MCF 10A (cell line): ENCODE measurements around the gene AJUBA. TPM values are rescaled to one million over a fixed set of nuclear protein-coding genes. Genes with fewer than 3 reads are reported as not detected.

ENCODE experiments used
- BruUV-seq: library from RNA; stranded (reverse); fragments of 400-500 nt; replicated peaks from 2 replicates; lab custom pipeline; 2021; lab: Mats Ljungman, UMichigan
- CTCF ChIA-PET: fragments of 300-600 bp; sonication (Branson Sonifier 250); formaldehyde crosslinking; extraction: SDS; loops from one replicate; lab custom pipeline; 2021; ENCODE audit warnings: antibody characterized with exemption, inconsistent platforms; lab: Yijun Ruan, JAX
- POLR2A ChIA-PET: fragments of 300-600, 350-650 bp; sonication (Branson Sonifier 250); formaldehyde crosslinking; extraction: SDS; loops from one replicate; lab custom pipeline; 2020; ENCODE audit warnings: antibody characterized with exemption, inconsistent platforms; lab: Yijun Ruan, JAX
- DNase-seq: peaks from one replicate; pipeline ENCODE4 v3.0.0-alpha.2; 2018; ENCODE audit not compliant: unreplicated experiment
- H3K27ac Mint-ChIP-seq: one replicate; pipeline ENCODE4 v1.8.0; 2022; ENCODE audit warnings: mild to moderate bottlenecking, low read depth, mixed read lengths; ENCODE audit not compliant: unreplicated experiment
- H3K27me3 Mint-ChIP-seq: one replicate; pipeline ENCODE4 v1.8.0; 2022; ENCODE audit warnings: mixed read lengths; ENCODE audit not compliant: insufficient read depth, unreplicated experiment
- H3K36me3 Mint-ChIP-seq: one replicate; pipeline ENCODE4 v1.8.0; 2022; ENCODE audit warnings: mild to moderate bottlenecking, moderate library complexity, mixed read lengths; ENCODE audit not compliant: insufficient read depth, unreplicated experiment
- H3K4me1 Mint-ChIP-seq: one replicate; pipeline ENCODE4 v1.8.0; 2022; ENCODE audit warnings: mixed read lengths; ENCODE audit not compliant: insufficient read depth, unreplicated experiment
- H3K4me3 Mint-ChIP-seq: one replicate; pipeline ENCODE4 v1.8.0; 2022; ENCODE audit warnings: mild to moderate bottlenecking, moderate library complexity, mixed read lengths; ENCODE audit not compliant: unreplicated experiment
- H3K9me3 Mint-ChIP-seq: one replicate; pipeline ENCODE4 v1.8.0; 2022; ENCODE audit warnings: mixed read lengths; ENCODE audit not compliant: unreplicated experiment
- CTCF ChIP-seq: fragments of 200-600 bp; IDR thresholded peaks from one replicate; pipeline ENCODE4 v1.8.0; 2022; ENCODE audit warnings: antibody characterized with exemption, mild to moderate bottlenecking; ENCODE audit not compliant: unreplicated experiment
- intact Hi-C: fragments of 100-400 bp; cut with micrococcal nuclease; formaldehyde crosslinking; loops from 2 replicates; pipeline ENCODE4 v1.14.1; 2022
- total RNA-seq: library from RNA; stranded (reverse); gene quantifications from 2 replicates; pipeline ENCODE4 v1.2.3, GENCODE V29; 2022

Gene AJUBA
- total RNA-seq, 1 experiment from 2014 or later: 138 TPM

- H3K4me3 Mint-ChIP-seq: no peak overlapping the region
- no TSS peak for BruUV-seq
- peak; percentile 30 for DNase-seq
- POLR2A ChIA-PET: interaction anchor here (0.5 to 12.7 kb wide), 16 partner anchors 8 to 154 kb away, joined by 3 to 133 read pairs (median 8); partner anchors contain the start of genes ACIN1, C14orf119, CDH24 and HAUS4
- peaks cover 46% of the 10 kb centered on the region for H3K36me3 Mint-ChIP-seq
- intact Hi-C loops: no loop called here
- no peak for TF ChIP-seq CTCF
- H3K27me3 Mint-ChIP-seq: no peaks in the 10 kb centered on the region
- H3K9me3 Mint-ChIP-seq: no peaks in the 10 kb centered on the region
- CTCF ChIA-PET: interaction anchor here (1.1 to 3.3 kb wide), 9 partner anchors 8 to 98 kb away, joined by 3 to 25 read pairs (median 8); partner anchors contain the start of genes CDH24 and PRMT5
- peak overlapping the region; percentile 91 for H3K27ac Mint-ChIP-seq
- H3K4me1 Mint-ChIP-seq: peaks cover 56% of the 10 kb centered on the region
Observed at GRCh38 chr14:22978487-22978837, 3.9 kb downstream of the AJUBA start.

GRCh38 chr14:22977684-22978486 lies 4.5 kb downstream of the AJUBA start:
- Mint-ChIP-seq H3K27ac (peak overlapping the region; percentile 91), H3K4me3 (no peak overlapping the region), H3K27me3 (no peaks in the 10 kb centered on the region), H3K9me3 (no peaks in the 10 kb centered on the region), H3K36me3 (peaks cover 51% of the 10 kb centered on the region), H3K4me1 (peaks cover 60% of the 10 kb centered on the region)
- CTCF ChIA-PET: interaction anchor here (0.5 to 3.3 kb wide), 16 partner anchors 9 to 1543 kb away, joined by 3 to 25 read pairs (median 4); partner anchors contain the start of genes CDH24, HAUS4 and PRMT5
- BruUV-seq: no TSS peak
- intact Hi-C loops: no loop called here
- TF ChIP-seq CTCF: no peak
- DNase-seq: peak; percentile 63
- POLR2A ChIA-PET: interaction anchor here (0.5 to 12.7 kb wide), 28 partner anchors 9 to 415 kb away, joined by 3 to 133 read pairs (median 4); partner anchors contain the start of genes ACIN1, C14orf119, CDH24 and HAUS4

- BruUV-seq: no TSS peak
- Mint-ChIP-seq H3K36me3 (peaks cover 57% of the 10 kb centered on the region), H3K9me3 (no peaks in the 10 kb centered on the region), H3K27ac (peak overlapping the region; percentile 91), H3K4me1 (peaks cover 60% of the 10 kb centered on the region), H3K27me3 (no peaks in the 10 kb centered on the region), H3K4me3 (no peak overlapping the region)
- ChIA-PET CTCF (interaction anchor here (0.7 to 3.3 kb wide), 11 partner anchors 9 to 247 kb away, joined by 3 to 25 read pairs (median 8); partner anchors contain the start of genes CDH24, HAUS4 and PRMT5), POLR2A (interaction anchor here (0.5 to 12.7 kb wide), 24 partner anchors 9 to 415 kb away, joined by 3 to 133 read pairs (median 4); partner anchors contain the start of genes ACIN1, C14orf119, CDH24 and HAUS4)
- DNase-seq: no peak
- intact Hi-C loops: no loop called here
- TF ChIP-seq CTCF: no peak
Observed at GRCh38 chr14:22977434-22977683, 5.0 kb downstream of the AJUBA start.
